Smooth muscle cell (in vitro differentiated cells): ENCODE data around the gene PNKD. TPM values are rescaled to one million over a fixed set of nuclear protein-coding genes. Genes with fewer than 3 reads are reported as not detected.

Experiments used
- DNase-seq: peaks from one replicate; lab custom pipeline; 2025; ENCODE audit not compliant: unreplicated experiment; lab: John Stamatoyannopoulos, UW
- H2AFZ ChIP-seq: fragments of 200-600 bp; sonication (generic); 2 replicates; pipeline ENCODE4 v1.6.0; 2016; ENCODE audit warnings: antibody characterized with exemption, low read depth, mild to moderate bottlenecking
- H3F3A ChIP-seq: fragments of 200-600 bp; sonication (generic); 2 replicates; pipeline ENCODE4 v1.6.0; 2017; ENCODE audit warnings: antibody characterized with exemption, low read depth
- H3K27ac ChIP-seq: fragments of 200-600 bp; sonication (generic); 2 replicates; pipeline ENCODE4 v1.5.1; 2016; ENCODE audit warnings: low read depth, mild to moderate bottlenecking
- H3K27me3 ChIP-seq: fragments of 200-600 bp; sonication (generic); 2 replicates; pipeline ENCODE4 v1.6.1; 2016; ENCODE audit warnings: low read depth, mild to moderate bottlenecking
- H3K36me3 ChIP-seq: fragments of 200-600 bp; sonication (generic); 2 replicates; pipeline ENCODE4 v1.5.1; 2016; ENCODE audit warnings: low read depth
- H3K4me1 ChIP-seq: fragments of 200-600 bp; sonication (generic); 2 replicates; pipeline ENCODE4 v1.5.1; 2016; ENCODE audit warnings: low read depth
- H3K4me2 ChIP-seq: fragments of 200-600 bp; sonication (generic); 2 replicates; pipeline ENCODE4 v1.6.0; 2016; ENCODE audit warnings: mild to moderate bottlenecking
- H3K4me3 ChIP-seq: fragments of 200-600 bp; sonication (generic); 2 replicates; pipeline ENCODE4 v1.5.1; 2016; ENCODE audit warnings: mild to moderate bottlenecking
- H3K79me2 ChIP-seq: fragments of 200-600 bp; sonication (generic); 2 replicates; pipeline ENCODE4 v1.6.0; 2016; ENCODE audit warnings: low read depth, mild to moderate bottlenecking
- H3K9ac ChIP-seq: fragments of 200-600 bp; sonication (generic); 2 replicates; pipeline ENCODE4 v1.6.0; 2016; ENCODE audit warnings: low read depth
- H3K9me3 ChIP-seq: fragments of 200-600 bp; sonication (generic); replicated peaks from 2 replicates; pipeline ENCODE4 v1.5.1; 2016; ENCODE audit warnings: low read depth
- H4K20me1 ChIP-seq: fragments of 200-600 bp; sonication (generic); 2 replicates; pipeline ENCODE4 v1.6.0; 2016; ENCODE audit warnings: low read depth
- WGBS: methylation state at CpG from one replicate; pipeline ENCODE4 v1.1.7; 2016; ENCODE audit warnings: low lambda C conversion rate; 5-methylcytosine and 5-hydroxymethylcytosine counted together
- polyA plus RNA-seq: library from polyadenylated mRNA; unstranded; fragments of >200 nt; fragmentation: Nextera tagmentation; extraction: Ambion mirVana; gene quantifications from 2 replicates; pipeline ENCODE4 v1.2.1, GENCODE V29; 2016
- total RNA-seq: library from RNA; depleted of rRNA; stranded (reverse); fragments of >200 nt; gene quantifications from 2 replicates; pipeline ENCODE4 v1.2.3, GENCODE V29; 2014
- TF ChIP-seq, protein P1 (sequence below): fragments of 200-600 bp; sonication (generic); IDR thresholded peaks from 2 replicates; pipeline ENCODE4 v1.5.1; 2017; ENCODE audit warnings: borderline replicate concordance, mild to moderate bottlenecking, antibody characterized with exemption; ENCODE audit not compliant: insufficient read depth, poor library complexity, severe bottlenecking

PNKD gene
- total and polyA plus RNA-seq, 2 experiments from 2014 or later: 42.0 to 126 TPM

DNA sequence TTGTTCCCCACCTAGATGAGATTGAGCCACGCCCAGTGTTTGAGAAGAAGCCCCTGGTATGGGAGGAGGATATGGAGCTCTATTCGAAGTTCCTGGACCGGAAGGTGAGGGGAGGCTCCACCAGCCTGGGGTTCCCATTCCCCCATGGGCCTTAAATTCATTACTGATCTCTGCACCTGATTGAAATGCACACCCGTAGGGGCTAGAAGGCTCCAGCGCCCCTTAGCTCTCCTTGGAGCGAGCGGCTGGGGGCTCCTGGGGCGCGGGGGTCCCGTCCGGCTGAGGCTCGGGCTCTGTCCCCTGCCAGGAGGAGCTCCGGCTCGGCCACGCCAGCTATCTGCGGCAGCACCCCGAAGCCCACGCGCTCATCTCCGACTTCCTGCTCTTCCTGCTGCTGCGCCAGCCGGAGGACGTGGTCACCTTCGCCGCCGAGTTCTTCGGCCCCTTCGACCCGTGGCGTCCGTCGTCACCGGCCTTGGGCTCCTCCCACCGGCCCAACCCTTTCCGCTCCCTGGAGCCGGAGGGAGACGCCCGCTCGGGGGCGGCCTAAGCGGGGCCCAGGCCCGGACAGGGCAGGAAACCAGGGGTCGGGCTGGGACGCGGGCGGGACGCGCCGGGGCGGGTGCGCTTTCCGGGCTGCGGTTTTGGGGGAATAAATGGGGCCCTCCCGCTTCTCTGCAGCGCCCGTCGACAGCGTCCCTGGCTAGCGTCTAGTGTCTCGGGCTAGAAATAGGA, 97.3 kb downstream of the PNKD start:
- no peaks in the 10 kb centered on the region for H3K36me3 ChIP-seq
- H2AFZ ChIP-seq: peak overlapping the region; percentile 54
- peak; percentile 33 for DNase-seq
- H3F3A ChIP-seq: peaks cover 44% of the 10 kb centered on the region
- WGBS: 8% methylated on average over 49 of the region's 60 CpGs
- H3K27ac ChIP-seq: peak overlapping the region; percentile 79
- H3K9ac ChIP-seq: peak overlapping the region; percentile 22
- no peaks in the 10 kb centered on the region for H3K79me2 ChIP-seq
- peak overlapping the region; percentile 39 for H3K4me3 ChIP-seq
- H3K27me3 ChIP-seq: no peaks in the 10 kb centered on the region
- no peaks in the 10 kb centered on the region for H3K9me3 ChIP-seq
- peaks cover 4% of the 10 kb centered on the region for H3K4me1 ChIP-seq
- no peaks in the 10 kb centered on the region for H4K20me1 ChIP-seq
- H3K4me2 ChIP-seq: peak overlapping the region; percentile 79
- TF ChIP-seq, protein P1, sequence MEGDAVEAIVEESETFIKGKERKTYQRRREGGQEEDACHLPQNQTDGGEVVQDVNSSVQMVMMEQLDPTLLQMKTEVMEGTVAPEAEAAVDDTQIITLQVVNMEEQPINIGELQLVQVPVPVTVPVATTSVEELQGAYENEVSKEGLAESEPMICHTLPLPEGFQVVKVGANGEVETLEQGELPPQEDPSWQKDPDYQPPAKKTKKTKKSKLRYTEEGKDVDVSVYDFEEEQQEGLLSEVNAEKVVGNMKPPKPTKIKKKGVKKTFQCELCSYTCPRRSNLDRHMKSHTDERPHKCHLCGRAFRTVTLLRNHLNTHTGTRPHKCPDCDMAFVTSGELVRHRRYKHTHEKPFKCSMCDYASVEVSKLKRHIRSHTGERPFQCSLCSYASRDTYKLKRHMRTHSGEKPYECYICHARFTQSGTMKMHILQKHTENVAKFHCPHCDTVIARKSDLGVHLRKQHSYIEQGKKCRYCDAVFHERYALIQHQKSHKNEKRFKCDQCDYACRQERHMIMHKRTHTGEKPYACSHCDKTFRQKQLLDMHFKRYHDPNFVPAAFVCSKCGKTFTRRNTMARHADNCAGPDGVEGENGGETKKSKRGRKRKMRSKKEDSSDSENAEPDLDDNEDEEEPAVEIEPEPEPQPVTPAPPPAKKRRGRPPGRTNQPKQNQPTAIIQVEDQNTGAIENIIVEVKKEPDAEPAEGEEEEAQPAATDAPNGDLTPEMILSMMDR: no peak

DNA sequence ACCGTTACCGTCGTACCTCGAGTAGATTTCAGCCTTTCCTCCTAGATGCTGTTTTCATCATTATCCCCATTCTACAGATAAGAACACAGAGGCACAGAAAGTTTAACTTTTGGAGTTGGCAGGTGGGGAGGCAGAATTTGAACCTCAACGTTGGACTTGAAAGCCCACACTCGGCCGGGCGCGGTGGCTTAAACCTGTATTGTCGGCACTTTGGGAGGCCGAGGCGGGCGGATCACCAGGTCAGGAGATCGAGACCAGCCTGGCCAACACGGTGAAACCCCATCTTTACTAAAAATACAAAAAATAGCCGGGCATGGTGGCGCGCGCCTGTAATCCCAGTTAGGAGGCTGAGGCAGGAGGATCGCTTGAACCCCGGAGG, 97.8 kb downstream of the PNKD start:
- no peaks in the 10 kb centered on the region for H4K20me1 ChIP-seq
- WGBS: 75% methylated on average over 18 of the region's 21 CpGs
- peak overlapping the region; percentile 22 for H3K9ac ChIP-seq
- peak overlapping the region; percentile 79 for H3K4me2 ChIP-seq
- no peaks in the 10 kb centered on the region for H3K36me3 ChIP-seq
- no peaks in the 10 kb centered on the region for H3K79me2 ChIP-seq
- H3K9me3 ChIP-seq: no peaks in the 10 kb centered on the region
- H3F3A ChIP-seq: peaks cover 44% of the 10 kb centered on the region
- TF ChIP-seq, protein P1: no peak
- H2AFZ ChIP-seq: peak overlapping the region; percentile 54
- peak overlapping the region; percentile 39 for H3K4me3 ChIP-seq
- no peaks in the 10 kb centered on the region for H3K27me3 ChIP-seq
- H3K27ac ChIP-seq: peak overlapping the region; percentile 79
- H3K4me1 ChIP-seq: peaks cover 4% of the 10 kb centered on the region
- no peak for DNase-seq

DNA sequence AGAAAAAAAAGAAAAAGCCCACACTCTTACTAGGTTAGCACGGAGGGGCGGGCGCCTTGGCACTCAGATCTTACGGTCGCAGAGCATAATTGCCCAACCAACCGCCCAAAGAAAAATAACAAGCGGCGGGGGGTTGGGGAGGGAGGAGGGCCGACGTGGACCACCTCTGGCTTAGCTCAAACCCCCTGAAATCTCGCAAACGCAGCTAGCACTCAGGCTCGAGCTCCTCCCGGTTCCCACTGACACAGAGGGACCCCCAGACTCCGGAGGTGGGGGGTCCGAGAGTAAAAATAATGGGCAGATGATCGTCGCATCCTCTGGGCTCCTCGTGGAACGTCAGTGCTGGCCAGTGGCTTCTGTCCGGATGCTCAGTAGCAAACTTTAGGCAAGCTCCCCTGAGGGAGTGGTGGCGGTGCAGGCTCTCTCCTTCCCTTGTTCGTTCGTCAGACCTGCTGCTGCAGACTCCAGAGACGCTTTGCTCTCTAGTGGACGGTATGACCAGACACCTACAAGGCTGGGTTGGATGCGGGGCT, 98.4 kb downstream of the PNKD start:
- TF ChIP-seq, protein P1: no peak
- Histone ChIP-seq H3K9ac (no peak overlapping the region), H3K4me3 (no peak overlapping the region), H3K9me3 (no peaks in the 10 kb centered on the region), H3K27me3 (no peaks in the 10 kb centered on the region), H3K27ac (peak overlapping the region; percentile 79), H4K20me1 (no peaks in the 10 kb centered on the region), H3F3A (peaks cover 44% of the 10 kb centered on the region), H3K36me3 (no peaks in the 10 kb centered on the region), H2AFZ (no peak overlapping the region), H3K79me2 (no peaks in the 10 kb centered on the region), H3K4me1 (peaks cover 4% of the 10 kb centered on the region), H3K4me2 (peak overlapping the region; percentile 49)
- 56% methylated on average over 27 of the region's 27 CpGs for WGBS
- no peak for DNase-seq
